ENCODE results near the gene ENPEP. TPM values are rescaled to one million over a fixed set of nuclear protein-coding genes. Genes with fewer than 3 reads are reported as not detected.

The ENPEP gene
- total RNA-seq, 1 donor from 2014 or later: 15.3 TPM

DNA sequence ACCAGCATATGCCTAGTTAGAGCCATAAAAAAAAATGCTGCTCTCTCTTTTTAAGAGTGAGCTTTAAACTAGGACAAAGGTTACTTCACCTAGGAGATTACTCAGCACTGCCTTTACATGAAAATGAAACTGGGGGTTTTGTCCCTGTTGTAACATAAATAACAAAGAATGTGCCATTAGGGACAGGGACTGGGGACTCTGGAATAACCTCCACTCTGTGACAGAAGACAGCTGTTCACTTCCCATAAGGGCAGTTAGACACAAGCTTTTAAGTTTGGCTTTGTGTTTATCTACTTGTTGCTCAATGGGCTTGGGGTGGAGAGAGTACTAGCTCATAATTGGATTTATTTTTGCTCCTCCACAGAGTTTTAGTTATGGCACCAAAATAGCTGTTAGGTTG, 11.9 kb downstream of the ENPEP start:
- Mint-ChIP-seq H3K4me3 (no peak overlapping the region), H3K27me3 (ENCODE audit: low read depth) (no peaks in the 10 kb centered on the region), H3K27ac (no peak overlapping the region), H3K36me3 (no peaks in the 10 kb centered on the region), H3K4me1 (peaks cover 60% of the 10 kb centered on the region), H3K9me3 (no peaks in the 10 kb centered on the region)
- no peak for DNase-seq (ENCODE audit: low spot score in 2 of 2, unreplicated experiment in 2 of 2)
- TF ChIP-seq, protein P1, sequence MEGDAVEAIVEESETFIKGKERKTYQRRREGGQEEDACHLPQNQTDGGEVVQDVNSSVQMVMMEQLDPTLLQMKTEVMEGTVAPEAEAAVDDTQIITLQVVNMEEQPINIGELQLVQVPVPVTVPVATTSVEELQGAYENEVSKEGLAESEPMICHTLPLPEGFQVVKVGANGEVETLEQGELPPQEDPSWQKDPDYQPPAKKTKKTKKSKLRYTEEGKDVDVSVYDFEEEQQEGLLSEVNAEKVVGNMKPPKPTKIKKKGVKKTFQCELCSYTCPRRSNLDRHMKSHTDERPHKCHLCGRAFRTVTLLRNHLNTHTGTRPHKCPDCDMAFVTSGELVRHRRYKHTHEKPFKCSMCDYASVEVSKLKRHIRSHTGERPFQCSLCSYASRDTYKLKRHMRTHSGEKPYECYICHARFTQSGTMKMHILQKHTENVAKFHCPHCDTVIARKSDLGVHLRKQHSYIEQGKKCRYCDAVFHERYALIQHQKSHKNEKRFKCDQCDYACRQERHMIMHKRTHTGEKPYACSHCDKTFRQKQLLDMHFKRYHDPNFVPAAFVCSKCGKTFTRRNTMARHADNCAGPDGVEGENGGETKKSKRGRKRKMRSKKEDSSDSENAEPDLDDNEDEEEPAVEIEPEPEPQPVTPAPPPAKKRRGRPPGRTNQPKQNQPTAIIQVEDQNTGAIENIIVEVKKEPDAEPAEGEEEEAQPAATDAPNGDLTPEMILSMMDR (IDR thresholded peaks at IDR 0.05; ENCODE audit: unreplicated experiment): no peak

DNA sequence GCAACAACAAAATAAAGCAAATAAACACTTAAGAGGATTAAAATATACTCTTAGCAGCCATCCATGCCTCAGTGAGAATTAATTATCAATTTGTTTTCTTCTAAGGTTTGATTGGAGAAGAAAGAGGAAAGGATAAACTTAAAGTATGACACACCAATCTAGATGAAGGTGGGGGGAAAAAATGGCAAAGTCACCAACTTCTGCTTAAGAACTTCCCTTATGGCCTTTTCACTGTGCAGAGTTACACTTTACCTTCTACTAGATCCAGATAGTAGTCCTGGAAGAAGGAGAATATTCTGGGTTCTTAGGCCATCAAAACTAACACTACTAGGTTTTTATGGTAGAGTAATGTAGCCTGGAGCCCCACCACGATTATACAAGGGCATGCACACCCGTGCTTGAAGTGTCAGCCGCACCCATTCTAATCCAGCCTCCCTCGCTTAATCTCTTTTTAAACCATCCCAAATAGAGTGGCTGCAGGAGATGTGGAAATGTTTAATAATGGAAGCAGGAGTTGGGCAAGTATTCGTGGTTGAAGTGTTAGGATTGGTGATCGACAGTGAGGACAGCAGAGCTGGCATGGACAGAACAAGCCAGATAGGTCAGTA, 14.1 kb downstream of the ENPEP start:
- no peaks in the 10 kb centered on the region for H3K27me3 Mint-ChIP-seq (ENCODE audit: low read depth)
- H3K9me3 Mint-ChIP-seq: no peaks in the 10 kb centered on the region
- H3K4me3 Mint-ChIP-seq: no peak overlapping the region
- H3K27ac Mint-ChIP-seq: no peak overlapping the region
- no peaks in the 10 kb centered on the region for H3K36me3 Mint-ChIP-seq
- TF ChIP-seq, protein P1 (IDR thresholded peaks at IDR 0.05; ENCODE audit: unreplicated experiment): no peak
- peaks cover 47% of the 10 kb centered on the region for H3K4me1 Mint-ChIP-seq
- DNase-seq (ENCODE audit: low spot score in 2 of 2, unreplicated experiment in 2 of 2): no peak

DNA sequence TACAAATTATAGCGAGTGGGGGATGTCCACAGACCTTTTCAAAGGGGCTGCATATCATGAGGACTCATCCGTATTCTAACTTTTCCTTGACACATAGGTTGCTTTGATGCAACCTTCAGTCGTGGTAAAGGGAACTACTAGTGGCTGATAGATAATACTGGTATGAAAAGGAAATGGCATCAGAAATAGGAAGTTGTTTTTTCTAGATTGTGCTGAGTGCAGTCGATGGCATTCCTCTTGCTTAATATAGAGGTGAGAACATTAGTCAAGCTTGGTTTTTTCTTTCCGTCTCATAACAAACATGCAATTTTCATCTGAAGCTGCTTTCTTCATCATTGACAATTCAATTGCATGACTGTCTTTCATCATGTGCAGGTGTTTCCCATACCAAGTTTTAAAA, 16.6 kb downstream of the ENPEP start:
- TF ChIP-seq, protein P1 (IDR thresholded peaks at IDR 0.05; ENCODE audit: unreplicated experiment): no peak
- Mint-ChIP-seq H3K4me1 (peaks cover 23% of the 10 kb centered on the region), H3K27me3 (ENCODE audit: low read depth) (no peaks in the 10 kb centered on the region), H3K36me3 (no peaks in the 10 kb centered on the region), H3K9me3 (no peaks in the 10 kb centered on the region), H3K4me3 (no peak overlapping the region), H3K27ac (no peak overlapping the region)
- DNase-seq (ENCODE audit: low spot score in 2 of 2, unreplicated experiment in 2 of 2): no peak

DNA sequence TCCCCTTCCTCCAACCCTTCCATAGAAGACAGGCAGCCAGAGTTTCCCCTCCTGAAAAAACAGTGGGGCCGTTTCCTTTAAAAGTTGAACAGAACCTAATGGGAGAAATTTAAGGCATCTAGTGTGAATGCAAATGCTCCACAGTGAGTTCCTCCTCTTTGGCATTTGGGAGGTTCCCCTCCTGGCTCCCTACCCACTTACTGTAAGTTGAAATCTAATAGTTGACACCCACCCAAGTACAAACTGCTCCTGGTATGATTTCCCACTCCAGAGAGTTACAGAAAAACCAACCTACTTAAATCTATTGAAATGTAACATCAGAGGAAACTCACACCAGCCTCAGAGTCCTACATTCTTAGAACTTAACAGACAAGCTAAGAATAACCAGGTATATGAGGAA, 17.6 kb downstream of the ENPEP start:
- H3K27ac Mint-ChIP-seq: peak overlapping the region; percentile 52
- peaks cover 2% of the 10 kb centered on the region for H3K36me3 Mint-ChIP-seq
- no peaks in the 10 kb centered on the region for H3K9me3 Mint-ChIP-seq

DNA sequence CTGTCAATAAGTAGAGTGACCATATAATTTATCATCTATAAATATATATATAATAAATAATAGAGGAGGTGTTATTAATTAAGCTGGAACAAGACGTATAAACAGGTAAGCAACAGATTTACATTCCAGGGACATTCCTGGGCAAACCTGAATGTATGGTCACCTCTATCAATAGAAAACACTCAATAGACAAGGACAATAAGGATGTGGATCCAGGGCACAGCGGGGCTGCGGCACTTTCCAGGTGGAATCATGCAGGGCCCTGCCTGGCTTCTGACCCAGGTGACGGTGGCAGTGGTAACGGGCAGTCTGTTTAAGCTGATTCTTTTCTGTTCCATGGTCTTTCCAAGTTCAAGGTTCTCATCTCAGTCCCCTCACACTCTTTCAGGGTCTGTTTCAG, 22.5 kb downstream of the ENPEP start:
- H3K27ac Mint-ChIP-seq: no peak overlapping the region
- TF ChIP-seq, protein P1 (IDR thresholded peaks at IDR 0.05; ENCODE audit: unreplicated experiment): no peak

More for the DNA sequence above, 17.6 kb downstream of the ENPEP start:
- DNase-seq (ENCODE audit: low spot score in 2 of 2, unreplicated experiment in 2 of 2): no peak
- H3K4me1 Mint-ChIP-seq: peaks cover 15% of the 10 kb centered on the region
- H3K4me3 Mint-ChIP-seq: no peak overlapping the region
- H3K27me3 Mint-ChIP-seq (ENCODE audit: low read depth): no peaks in the 10 kb centered on the region
- TF ChIP-seq, protein P1 (IDR thresholded peaks at IDR 0.05; ENCODE audit: unreplicated experiment): no peak

DNA sequence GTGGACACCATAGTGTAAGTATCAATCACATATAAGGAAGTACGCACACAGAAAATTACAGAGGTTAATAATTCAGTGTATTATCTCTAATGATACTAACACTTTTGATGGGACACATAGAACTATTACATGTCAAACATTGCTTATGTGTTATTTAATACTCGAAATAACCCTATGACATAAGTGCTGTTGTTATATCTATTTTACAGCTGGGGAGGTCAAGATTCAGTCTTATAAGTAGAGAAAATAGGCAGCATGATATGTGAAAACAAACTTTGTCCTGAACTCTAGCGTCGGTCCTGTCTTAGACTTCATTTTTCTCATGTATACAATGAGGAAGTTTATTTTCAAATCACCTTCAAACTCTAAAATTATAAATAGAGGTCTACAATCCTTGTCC, 23.2 kb downstream of the ENPEP start:
- peaks cover 22% of the 10 kb centered on the region for H3K36me3 Mint-ChIP-seq
- TF ChIP-seq, protein P1 (IDR thresholded peaks at IDR 0.05; ENCODE audit: unreplicated experiment): no peak

More for the DNA sequence above, 22.5 kb downstream of the ENPEP start:
- Mint-ChIP-seq H3K27me3 (ENCODE audit: low read depth) (no peaks in the 10 kb centered on the region), H3K4me3 (no peak overlapping the region), H3K4me1 (peaks cover 5% of the 10 kb centered on the region), H3K9me3 (peaks cover 13% of the 10 kb centered on the region), H3K36me3 (peaks cover 19% of the 10 kb centered on the region)
- no peak for DNase-seq (ENCODE audit: low spot score in 2 of 2, unreplicated experiment in 2 of 2)

More for the DNA sequence above, 23.2 kb downstream of the ENPEP start:
- no peak for DNase-seq (ENCODE audit: low spot score in 2 of 2, unreplicated experiment in 2 of 2)
- Mint-ChIP-seq H3K27me3 (ENCODE audit: low read depth) (no peaks in the 10 kb centered on the region), H3K4me1 (peaks cover 12% of the 10 kb centered on the region), H3K9me3 (peaks cover 15% of the 10 kb centered on the region), H3K4me3 (no peak overlapping the region), H3K27ac (no peak overlapping the region)
